OCI-LY3 (cell line): ENCODE measurements around the gene RBMY1D.

Experiments
- EZH2phosphoT487 ChIP-seq: fragments of 200-600 bp; shearing (Covaris generic); IDR thresholded peaks from 2 replicates; pipeline ENCODE4 v1.6.1; 2018; ENCODE audit warnings: antibody characterized with exemption, mixed run types, low read depth
- TF ChIP-seq, protein P1 (sequence below): fragments of 200-600, 300-600 bp; sonication (generic); IDR thresholded peaks from 2 replicates; pipeline ENCODE4 v1.5.1; 2014; ENCODE audit warnings: antibody characterized with exemption, low read length, low read depth

DNA sequence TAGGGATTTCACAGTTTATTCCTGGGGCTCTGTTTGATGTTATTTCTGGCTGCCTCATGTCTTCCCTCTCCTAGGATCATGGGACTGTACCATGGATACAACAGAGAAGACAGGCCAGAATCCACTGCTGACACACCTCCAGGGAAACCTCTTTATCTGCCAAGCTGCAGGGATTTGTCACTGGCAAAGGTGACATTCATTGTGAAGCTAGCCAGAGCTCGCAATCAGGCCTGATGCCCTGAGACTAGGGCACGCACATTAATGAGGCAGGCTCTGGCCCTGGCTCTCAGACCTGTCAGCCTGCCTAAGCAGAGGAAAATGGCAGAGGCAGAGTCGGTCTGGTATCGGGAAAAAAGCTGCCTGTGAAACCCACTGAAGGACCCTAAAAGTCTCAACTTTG, 52.2 kb downstream of the RBMY1D start:
- TF ChIP-seq, protein P1, sequence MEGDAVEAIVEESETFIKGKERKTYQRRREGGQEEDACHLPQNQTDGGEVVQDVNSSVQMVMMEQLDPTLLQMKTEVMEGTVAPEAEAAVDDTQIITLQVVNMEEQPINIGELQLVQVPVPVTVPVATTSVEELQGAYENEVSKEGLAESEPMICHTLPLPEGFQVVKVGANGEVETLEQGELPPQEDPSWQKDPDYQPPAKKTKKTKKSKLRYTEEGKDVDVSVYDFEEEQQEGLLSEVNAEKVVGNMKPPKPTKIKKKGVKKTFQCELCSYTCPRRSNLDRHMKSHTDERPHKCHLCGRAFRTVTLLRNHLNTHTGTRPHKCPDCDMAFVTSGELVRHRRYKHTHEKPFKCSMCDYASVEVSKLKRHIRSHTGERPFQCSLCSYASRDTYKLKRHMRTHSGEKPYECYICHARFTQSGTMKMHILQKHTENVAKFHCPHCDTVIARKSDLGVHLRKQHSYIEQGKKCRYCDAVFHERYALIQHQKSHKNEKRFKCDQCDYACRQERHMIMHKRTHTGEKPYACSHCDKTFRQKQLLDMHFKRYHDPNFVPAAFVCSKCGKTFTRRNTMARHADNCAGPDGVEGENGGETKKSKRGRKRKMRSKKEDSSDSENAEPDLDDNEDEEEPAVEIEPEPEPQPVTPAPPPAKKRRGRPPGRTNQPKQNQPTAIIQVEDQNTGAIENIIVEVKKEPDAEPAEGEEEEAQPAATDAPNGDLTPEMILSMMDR = no peak
- no peak for TF ChIP-seq EZH2phosphoT487
